ENCODE data around the gene SPCS1.

DNA sequence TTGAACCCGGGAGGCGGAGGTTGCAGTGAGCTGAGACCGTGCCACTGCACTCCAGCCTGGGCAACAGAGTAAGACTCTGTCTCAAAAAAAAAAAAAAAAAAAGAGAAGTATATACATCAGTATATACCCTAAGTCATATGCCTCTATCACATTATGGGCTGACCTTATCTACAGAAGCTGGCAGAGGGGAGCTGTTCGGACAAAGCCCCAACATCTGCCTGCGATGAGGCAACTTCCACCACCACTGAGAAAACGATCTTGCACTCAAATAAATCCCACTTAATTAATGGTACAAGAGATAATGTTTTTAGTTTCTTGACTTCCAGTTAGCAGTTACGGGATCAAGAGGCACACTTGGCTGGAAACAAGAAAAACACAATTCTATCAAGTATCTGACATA lies 2.6 kb upstream of the SPCS1 start:
- no peak for TF ChIP-seq TOX (CRISPR knock-in tag; IDR thresholded peaks at IDR 0.05; ENCODE audit: borderline replicate concordance)
- no peak for TF ChIP-seq ZFP30 (CRISPR knock-in tag; IDR thresholded peaks at IDR 0.05)
- no peak for TF ChIP-seq PPARA (CRISPR knock-in tag; IDR thresholded peaks at IDR 0.05; ENCODE audit: borderline replicate concordance)
- no peak for TF ChIP-seq ZC3H10 (CRISPR knock-in tag; IDR thresholded peaks at IDR 0.05)
- no peak for TF ChIP-seq ZFP3 (CRISPR knock-in tag; IDR thresholded peaks at IDR 0.05)
- no peak for TF ChIP-seq ZNF70 (CRISPR knock-in tag; IDR thresholded peaks at IDR 0.05)
- TF ChIP-seq, protein P1, sequence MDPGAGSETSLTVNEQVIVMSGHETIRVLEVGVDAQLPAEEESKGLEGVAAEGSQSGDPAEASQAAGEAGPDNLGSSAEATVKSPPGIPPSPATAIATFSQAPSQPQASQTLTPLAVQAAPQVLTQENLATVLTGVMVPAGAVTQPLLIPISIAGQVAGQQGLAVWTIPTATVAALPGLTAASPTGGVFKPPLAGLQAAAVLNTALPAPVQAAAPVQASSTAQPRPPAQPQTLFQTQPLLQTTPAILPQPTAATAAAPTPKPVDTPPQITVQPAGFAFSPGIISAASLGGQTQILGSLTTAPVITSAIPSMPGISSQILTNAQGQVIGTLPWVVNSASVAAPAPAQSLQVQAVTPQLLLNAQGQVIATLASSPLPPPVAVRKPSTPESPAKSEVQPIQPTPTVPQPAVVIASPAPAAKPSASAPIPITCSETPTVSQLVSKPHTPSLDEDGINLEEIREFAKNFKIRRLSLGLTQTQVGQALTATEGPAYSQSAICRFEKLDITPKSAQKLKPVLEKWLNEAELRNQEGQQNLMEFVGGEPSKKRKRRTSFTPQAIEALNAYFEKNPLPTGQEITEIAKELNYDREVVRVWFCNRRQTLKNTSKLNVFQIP (CRISPR knock-in tag; IDR thresholded peaks at IDR 0.05; ENCODE audit: borderline replicate concordance, low read depth): no peak
- TF ChIP-seq GLIS3 (CRISPR knock-in tag; IDR thresholded peaks at IDR 0.05): no peak
